COLO668 (cell line): ENCODE results near the gene SPDYE16.
"Not testable (repeated sequence)": the region's sequence is repeated elsewhere in the genome, so short reads cannot be mapped to it uniquely, and the experiment has no call there.

Experiments
- DNase-seq: peaks from one replicate; lab custom pipeline; 2025; ENCODE audit not compliant: unreplicated experiment; lab: John Stamatoyannopoulos, UW

Gene SPDYE16

GRCh38 chr7:76543197-76543596 lies at the start of gene SPDYE16:
TSS of gene SPDYE16 (minus strand) at chr7:76543297. CDS start at chr7:76541459, 1,838 bp downstream.
- not testable (repeated sequence) for DNase-seq

- DNase-seq, result not testable (repeated sequence)
Measured at GRCh38 chr7:76592694-76593093, 49.6 kb upstream of the SPDYE16 start.

DNA sequence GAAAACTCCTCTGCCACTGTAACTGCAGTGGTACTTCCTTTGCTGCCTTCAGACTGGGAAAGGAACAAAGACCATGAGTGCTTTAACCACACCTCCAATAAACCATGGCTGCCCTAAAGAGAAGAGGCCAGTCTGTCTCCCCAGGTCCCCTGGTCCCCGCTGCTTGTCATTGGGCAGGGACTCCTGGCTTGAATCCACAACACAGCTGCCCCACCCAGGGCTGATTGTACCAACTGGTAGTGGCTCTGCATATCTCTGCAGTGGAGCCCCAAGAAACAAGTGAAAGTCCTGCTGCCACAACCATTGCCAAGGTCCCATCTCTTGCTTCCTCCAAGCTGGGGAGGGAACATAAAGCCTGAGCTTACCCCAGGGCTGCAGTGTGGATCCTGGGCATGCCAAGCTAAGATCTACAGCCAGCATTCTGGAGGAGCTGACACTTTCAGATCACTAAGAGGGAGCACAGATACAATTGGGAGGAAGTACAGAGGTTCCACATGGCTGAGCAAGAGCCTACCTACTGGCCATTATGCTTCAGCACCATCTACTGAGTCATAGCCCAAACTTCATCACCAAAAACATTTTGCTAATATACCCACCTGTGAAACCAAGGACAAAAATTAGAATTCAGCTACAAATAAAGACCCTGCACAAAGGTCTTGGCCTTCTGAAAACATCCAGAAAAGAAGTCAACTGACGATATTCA lies 48.7 kb upstream of the SPDYE16 start:
- DNase-seq, result not testable (repeated sequence)

GRCh38 chr7:76591033-76591432 lies 47.9 kb upstream of the SPDYE16 start:
- not testable (repeated sequence) for DNase-seq

GRCh38 chr7:76588586-76588985 lies 45.5 kb upstream of the SPDYE16 start:
- not testable (repeated sequence) for DNase-seq

GRCh38 chr7:76586585-76587315 lies 43.7 kb upstream of the SPDYE16 start:
- not testable (repeated sequence) for DNase-seq

GRCh38 chr7:76583636-76584281 lies 40.7 kb upstream of the SPDYE16 start:
- DNase-seq, result not testable (repeated sequence)

- not testable (repeated sequence) for DNase-seq
Measured at GRCh38 chr7:76582848-76583631, 39.9 kb upstream of the SPDYE16 start.

- not testable (repeated sequence) for DNase-seq
Measured at GRCh38 chr7:76575919-76576655, 33.0 kb upstream of the SPDYE16 start.

- not testable (repeated sequence) for DNase-seq
Measured at GRCh38 chr7:76575431-76575830, 32.3 kb upstream of the SPDYE16 start.

DNA sequence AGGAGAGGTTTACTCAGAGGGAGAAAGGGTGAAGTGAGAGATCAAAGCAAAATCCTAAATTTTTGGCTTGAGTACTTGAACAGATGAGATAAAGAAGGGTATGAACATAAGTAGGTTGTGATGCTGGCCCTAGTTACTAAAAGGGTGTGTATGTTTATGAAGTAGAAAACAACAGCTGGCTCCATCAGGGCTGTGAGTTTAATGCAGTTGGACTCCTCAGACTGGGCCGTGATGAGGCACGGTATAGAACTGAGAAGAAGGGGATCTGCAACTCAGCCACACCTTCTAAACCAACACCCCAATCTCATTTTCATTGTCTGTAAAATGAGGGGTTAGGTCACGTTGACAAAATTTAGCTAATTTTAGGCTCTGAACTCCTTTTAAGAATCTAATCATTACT lies 29.2 kb upstream of the SPDYE16 start:
- not testable (repeated sequence) for DNase-seq

DNA sequence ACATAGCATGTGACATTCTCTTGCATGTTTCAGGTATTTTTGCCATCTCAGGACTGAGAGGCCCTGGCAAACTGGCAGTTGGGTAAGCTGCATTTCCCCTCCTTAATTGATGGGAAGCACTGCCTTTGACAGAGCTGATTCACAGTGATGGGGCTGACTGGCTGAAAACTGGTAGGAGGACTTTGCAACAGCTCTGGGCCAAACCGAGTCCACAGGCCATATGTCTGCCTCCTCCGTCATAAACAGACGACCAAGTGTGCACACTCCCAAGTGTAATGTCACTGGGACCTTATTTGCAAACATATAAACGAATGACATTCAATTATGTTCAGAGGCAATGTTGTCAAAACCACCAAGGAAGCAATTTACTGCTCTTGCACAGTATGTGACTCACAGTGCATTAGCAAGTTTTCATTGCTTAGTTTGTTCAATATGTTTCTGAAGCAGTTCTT lies 27.3 kb upstream of the SPDYE16 start:
- not testable (repeated sequence) for DNase-seq

GRCh38 chr7:76568742-76569141 lies 25.6 kb upstream of the SPDYE16 start:
- DNase-seq, result not testable (repeated sequence)

- not testable (repeated sequence) for DNase-seq
Measured at GRCh38 chr7:76567753-76568152, 24.7 kb upstream of the SPDYE16 start.

GRCh38 chr7:76567311-76567710 lies 24.2 kb upstream of the SPDYE16 start:
- not testable (repeated sequence) for DNase-seq

DNA sequence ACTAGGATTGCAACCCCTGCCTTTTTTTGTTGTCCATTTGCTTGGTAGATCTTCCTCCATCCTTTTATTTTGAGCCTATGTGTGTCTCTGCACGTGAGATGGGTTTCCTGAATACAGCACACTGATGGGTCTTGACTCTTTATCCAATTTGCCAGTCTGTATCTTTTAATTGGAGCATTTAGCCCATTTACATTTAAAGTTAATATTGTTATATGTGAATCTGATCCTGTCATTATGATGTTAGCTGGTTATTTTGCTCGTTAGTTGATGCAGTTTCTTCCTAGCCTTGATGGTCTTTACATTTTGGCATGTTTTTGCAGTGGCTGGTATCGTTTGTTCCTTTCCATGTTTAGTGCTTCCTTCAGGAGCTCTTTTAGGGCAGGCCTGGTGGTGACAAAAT lies 21.9 kb upstream of the SPDYE16 start:
- not testable (repeated sequence) for DNase-seq

- DNase-seq, result not testable (repeated sequence)
Measured at GRCh38 chr7:76561342-76561741, 18.2 kb upstream of the SPDYE16 start.

DNA sequence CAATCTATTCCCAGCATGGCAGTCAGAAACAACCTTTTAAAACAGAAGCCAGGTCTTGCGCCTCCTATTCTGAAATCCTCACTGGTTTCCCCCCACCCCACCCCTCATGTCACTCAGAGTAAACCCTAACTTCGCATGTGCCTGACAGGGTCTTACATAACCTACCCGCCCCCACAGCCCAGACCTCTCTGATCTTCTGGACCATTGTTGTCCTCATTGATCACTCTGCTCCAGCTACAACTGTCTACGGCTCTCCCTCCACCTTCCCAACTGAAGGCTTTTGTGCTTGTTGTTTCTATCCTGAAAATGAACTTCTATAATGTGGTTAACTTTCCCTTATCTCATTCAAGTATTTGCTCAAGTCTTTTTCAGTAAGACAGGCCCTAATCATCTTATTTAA lies 17.1 kb upstream of the SPDYE16 start:
- DNase-seq, result not testable (repeated sequence)

DNA sequence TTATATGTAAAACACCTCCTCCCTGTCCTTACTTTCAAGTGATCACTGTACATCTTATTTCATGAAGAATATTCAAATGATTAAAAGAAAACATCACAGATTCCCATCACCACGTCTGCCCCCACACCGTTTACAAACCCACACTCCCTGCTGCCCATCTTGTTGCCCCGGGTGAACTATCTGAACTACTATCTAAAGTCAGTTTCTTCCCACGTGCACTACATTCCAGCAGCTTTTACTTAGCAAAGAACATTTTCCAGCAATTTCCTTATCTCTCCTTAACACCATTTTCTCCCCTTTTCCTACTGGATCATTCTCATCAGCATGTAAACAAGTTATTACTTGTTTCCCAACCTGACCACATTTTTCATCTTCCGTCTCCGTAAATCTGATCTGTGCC lies 16.6 kb upstream of the SPDYE16 start:
- not testable (repeated sequence) for DNase-seq

DNA sequence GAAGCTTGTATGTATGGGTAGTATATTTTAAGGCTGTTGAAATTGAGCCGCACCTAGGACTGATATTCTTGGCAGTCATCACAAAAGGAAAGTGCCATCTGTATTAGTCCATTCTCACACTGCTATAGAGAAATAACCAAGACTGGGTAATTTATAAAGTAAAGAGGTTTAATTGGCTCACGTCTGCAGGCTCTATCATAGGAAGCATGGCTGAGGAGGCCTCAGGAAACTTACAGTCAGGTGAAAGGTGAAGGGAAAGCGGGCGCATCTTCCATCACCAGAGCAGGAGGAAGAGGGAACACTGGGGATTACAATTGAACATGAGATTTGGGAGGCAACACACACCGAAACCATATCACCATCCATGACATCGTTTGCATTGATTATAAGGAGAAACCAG lies 8.9 kb upstream of the SPDYE16 start:
- not testable (repeated sequence) for DNase-seq
